ENCODE data around the gene ABCC4.

- TF ChIP-seq, protein P1, sequence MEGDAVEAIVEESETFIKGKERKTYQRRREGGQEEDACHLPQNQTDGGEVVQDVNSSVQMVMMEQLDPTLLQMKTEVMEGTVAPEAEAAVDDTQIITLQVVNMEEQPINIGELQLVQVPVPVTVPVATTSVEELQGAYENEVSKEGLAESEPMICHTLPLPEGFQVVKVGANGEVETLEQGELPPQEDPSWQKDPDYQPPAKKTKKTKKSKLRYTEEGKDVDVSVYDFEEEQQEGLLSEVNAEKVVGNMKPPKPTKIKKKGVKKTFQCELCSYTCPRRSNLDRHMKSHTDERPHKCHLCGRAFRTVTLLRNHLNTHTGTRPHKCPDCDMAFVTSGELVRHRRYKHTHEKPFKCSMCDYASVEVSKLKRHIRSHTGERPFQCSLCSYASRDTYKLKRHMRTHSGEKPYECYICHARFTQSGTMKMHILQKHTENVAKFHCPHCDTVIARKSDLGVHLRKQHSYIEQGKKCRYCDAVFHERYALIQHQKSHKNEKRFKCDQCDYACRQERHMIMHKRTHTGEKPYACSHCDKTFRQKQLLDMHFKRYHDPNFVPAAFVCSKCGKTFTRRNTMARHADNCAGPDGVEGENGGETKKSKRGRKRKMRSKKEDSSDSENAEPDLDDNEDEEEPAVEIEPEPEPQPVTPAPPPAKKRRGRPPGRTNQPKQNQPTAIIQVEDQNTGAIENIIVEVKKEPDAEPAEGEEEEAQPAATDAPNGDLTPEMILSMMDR (IDR thresholded peaks at IDR 0.05), result no peak
- TF ChIP-seq POLR2A (IDR thresholded peaks at IDR 0.05) (no peak), EP300 (IDR thresholded peaks at IDR 0.05) (no peak)
Measured at GRCh38 chr13:95226476-95226875, 74.8 kb downstream of the ABCC4 start.

Measured in stomach (tissue), 4 donors.